GM19395 (cell line): ENCODE results near the gene OR4K15.
"Not testable (repeated sequence)": the region's sequence is repeated elsewhere in the genome, so short reads cannot be mapped to it uniquely, and the experiment has no call there.

Experiments used
- ATAC-seq: cut with Tn5 transposase; IDR thresholded peaks from one replicate; pipeline ENCODE4 v1.9.1; 2021; ENCODE audit warnings: mild to moderate bottlenecking, moderate library complexity; ENCODE audit not compliant: unreplicated experiment

Gene OR4K15, protein sequence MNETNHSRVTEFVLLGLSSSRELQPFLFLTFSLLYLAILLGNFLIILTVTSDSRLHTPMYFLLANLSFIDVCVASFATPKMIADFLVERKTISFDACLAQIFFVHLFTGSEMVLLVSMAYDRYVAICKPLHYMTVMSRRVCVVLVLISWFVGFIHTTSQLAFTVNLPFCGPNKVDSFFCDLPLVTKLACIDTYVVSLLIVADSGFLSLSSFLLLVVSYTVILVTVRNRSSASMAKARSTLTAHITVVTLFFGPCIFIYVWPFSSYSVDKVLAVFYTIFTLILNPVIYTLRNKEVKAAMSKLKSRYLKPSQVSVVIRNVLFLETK

DNA sequence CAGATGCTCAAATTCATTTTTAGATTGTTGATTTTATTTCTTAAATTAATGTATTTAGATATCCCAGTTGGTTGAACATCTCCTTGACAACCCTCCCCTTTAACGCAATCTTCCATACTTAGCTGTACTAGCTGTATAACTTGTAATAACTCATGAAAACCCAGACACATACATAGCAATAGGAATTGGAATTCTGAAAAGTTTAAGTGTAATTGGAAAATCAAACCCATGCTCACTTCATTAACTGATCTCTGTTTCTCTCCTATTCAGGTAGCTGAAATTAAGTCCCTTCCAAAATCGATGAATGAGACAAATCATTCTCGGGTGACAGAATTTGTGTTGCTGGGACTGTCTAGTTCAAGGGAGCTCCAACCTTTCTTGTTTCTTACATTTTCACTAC, at the start of gene OR4K15:
OR4K15 (plus strand) TSS at position 301 of the 400 bp plus-strand sequence; CDS start at position 301, 0 bp downstream.
- ATAC-seq = no peak

DNA sequence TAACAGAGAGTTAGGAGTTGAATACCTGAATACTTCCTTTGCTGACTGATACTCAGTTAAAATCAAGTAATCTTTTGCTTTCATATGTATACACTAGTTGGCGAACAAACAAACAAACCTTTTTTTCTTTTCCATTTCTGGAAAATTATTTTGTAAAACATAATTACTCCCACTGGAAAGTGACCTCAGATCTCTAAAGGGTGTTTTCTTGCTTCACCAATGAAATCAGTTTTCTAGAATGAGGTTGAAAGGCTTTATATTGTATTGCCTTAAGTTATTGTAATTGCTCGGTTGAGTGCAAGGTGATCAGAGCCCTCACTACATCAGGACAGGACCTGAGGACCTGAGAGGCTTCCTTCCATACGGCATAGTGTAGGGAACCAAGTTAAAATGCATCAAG, 44.8 kb upstream of the OR4K15 start, which contains the start of gene OR4K1:
OR4K1 (plus strand) TSS at position 301 of the 400 bp plus-strand sequence. CDS start 4,750 bp downstream, outside the sequence.
- no peak for ATAC-seq

DNA sequence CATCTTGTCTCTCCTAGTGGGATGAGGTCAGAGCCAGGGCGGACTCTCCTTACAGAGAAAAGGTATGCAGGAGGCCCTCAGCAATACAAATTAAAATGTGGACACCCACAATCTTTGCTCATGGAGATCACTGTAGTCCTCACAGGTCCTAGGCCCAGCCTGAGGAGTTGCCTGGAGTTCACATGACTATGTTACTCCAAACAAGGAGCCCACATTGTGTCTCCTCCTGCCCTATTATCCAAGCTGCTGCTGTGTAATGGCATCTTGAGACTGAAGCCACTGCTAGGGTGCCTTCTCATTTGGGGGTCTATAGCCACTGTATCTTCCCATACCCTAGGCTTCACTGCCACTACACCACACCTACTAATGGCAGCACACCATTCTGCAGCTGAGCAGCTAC, 33.7 kb upstream of the OR4K15 start:
- ATAC-seq = no peak

DNA sequence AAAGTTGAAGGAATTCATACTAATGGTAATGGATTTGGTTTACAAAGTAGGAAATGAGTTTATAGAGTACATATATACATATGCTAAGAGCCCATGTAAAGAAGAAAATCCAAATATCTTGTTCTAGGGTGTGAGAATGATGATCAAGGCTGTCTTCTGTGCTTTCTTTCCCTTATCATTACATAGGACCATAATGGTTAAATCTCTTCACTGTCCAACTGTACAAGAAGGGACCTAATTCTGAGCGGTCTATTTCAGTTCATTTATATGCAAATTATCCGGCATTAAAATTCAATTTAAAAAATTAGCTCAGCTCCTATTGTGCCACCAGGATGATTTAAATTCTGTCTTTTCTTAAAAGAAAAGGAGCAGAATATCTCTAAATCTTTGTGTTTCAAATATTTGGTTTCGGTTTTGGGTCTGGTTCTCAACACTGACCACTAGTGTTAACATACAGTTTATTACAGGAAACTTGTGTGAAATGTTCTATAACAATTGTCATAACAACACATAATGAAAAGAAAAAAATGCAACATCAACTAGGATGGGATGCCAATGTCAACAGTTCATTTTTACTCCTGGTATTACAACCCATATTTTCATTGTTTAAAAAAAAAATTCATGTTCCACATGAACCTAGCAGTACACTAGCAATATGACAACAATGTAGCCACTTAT, 27.8 kb upstream of the OR4K15 start:
- no peak for ATAC-seq

DNA sequence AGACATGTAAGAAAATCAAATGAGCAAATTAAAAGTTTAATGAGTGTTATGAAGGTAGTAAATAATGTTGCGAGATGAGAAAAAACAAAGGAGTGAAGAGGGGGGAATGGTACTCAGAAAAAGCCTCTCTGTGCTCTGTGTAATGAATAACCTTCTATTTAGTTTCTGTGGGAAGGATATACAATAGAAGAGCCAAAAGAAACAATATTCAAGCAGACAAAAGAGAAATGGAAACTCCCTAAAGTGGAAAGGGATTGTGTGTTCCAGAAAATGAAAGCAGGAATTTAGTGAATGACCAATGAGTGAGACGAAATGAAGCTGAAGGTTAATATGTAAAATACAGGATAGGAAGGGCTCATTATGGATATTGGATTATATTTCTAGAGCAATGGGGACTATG, 26.2 kb upstream of the OR4K15 start:
- ATAC-seq = no peak

DNA sequence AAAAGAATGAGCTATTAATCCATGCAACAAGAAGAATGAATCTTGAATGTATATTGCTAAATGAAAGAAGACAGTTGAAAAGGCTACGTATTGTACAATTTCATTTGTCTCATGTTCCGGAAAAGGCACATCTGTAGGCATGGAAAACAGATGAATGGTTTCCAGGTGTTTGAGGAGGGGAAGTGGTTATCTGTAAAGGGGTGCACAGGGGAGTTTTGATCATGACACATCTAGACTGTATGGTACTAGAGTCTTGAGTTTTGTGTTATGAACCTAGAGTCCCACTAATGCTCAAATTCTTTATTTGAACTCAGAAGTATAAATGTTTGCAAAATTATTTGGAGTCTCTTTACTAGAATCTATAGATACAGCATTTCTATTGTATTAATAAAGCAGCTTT, 5.7 kb upstream of the OR4K15 start:
- ATAC-seq = not testable (repeated sequence)

GRCh38 chr14:19974844-19975243, 547 bp upstream of the OR4K15 start:
- no peak for ATAC-seq

DNA sequence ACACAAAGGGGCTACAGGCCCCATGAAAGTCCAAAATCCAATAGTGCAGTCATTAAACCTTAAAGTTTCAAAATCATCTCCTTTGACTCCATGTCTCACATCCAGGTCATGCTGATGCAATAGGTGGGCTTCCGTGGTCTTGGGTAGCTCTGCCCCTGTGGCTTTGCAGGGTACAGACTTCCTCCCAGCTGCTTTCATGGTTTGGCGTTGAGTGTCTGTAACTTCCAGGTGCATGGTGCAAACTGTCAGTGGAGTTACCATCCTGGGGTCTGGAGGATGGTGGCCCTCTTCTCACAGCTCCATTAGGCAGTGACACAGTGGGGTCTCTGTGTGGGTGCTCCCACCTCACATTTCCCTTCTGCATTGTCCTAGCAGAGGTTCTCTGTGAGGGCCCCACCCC, 18.0 kb downstream of the OR4K15 start:
- ATAC-seq = no peak

DNA sequence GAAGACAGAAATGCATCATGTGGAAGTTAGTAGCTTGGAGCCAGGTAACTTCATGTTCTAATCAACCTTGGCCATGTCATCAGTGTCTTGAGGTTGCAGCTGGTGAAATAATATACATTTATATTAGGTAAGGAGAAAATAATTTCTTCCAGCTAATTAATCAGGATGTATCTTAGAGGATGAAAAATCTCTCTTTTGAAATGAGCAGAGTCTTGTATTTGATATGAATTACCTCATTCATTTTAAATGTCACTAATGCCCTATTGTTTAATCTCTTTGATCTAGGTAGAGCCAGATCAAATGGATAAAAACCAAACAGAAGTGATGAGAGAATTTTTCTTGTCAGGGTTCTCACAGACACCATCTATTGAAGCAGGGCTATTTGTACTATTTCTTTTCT, 26.5 kb downstream of the OR4K15 start, which contains the start of gene OR4Q2:
OR4Q2 (plus strand) TSS at position 301 of the 400 bp plus-strand sequence.
- no peak for ATAC-seq

DNA sequence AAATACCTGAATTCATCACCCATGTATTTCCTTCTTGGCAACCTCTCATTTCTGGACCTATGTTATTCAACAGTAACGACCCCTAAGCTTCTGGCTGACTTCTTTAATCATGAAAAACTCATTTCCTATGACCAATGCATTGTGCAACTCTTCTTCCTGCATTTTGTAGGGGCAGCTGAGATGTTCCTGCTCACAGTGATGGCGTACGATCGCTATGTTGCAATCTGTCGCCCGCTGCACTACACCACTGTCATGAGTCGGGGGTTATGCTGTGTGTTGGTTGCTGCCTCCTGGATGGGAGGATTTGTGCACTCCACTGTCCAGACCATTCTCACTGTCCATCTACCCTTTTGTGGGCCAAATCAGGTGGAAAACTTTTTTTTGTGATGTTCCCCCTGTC, 26.9 kb downstream of the OR4K15 start:
- ATAC-seq = no peak

GRCh38 chr14:20008156-20008555, 32.8 kb downstream of the OR4K15 start:
- no peak for ATAC-seq

- no peak for ATAC-seq
Observed at GRCh38 chr14:20019257-20019865, 44.0 kb downstream of the OR4K15 start, which contains the start of gene OR4K14. OR4K14 (minus strand) TSS chr14:20019307; CDS start chr14:20015193, 4,114 bp downstream.
